ENCODE measurements around the gene RSPO4.

The RSPO4 gene

DNA sequence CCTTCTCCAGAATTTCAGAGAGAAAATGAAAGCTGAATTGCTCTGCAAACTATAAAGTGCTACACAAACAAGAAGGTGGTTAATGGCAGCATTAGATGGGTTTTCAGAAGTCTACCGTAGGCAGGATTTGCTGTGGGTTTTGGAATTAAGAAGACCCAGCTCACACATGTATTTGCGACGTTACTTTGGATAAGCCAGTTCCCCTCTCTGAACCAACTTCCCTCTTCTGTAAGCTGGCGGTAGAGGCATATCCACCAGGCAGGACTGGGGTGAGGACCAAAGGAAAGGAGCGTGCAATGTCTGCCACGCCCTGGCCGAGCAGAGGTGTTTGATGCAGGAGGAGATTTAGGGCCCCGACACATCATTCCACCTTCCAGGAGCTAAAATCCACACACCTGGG, 6.9 kb downstream of the RSPO4 start:
- no peak overlapping the region for H3K4me3 ChIP-seq
- H3K27ac ChIP-seq, result no peak overlapping the region
- TF ChIP-seq, protein P1, sequence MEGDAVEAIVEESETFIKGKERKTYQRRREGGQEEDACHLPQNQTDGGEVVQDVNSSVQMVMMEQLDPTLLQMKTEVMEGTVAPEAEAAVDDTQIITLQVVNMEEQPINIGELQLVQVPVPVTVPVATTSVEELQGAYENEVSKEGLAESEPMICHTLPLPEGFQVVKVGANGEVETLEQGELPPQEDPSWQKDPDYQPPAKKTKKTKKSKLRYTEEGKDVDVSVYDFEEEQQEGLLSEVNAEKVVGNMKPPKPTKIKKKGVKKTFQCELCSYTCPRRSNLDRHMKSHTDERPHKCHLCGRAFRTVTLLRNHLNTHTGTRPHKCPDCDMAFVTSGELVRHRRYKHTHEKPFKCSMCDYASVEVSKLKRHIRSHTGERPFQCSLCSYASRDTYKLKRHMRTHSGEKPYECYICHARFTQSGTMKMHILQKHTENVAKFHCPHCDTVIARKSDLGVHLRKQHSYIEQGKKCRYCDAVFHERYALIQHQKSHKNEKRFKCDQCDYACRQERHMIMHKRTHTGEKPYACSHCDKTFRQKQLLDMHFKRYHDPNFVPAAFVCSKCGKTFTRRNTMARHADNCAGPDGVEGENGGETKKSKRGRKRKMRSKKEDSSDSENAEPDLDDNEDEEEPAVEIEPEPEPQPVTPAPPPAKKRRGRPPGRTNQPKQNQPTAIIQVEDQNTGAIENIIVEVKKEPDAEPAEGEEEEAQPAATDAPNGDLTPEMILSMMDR (IDR thresholded peaks at IDR 0.05), result no peak
- no peak for DNase-seq (ENCODE audit: low spot score)

DNA sequence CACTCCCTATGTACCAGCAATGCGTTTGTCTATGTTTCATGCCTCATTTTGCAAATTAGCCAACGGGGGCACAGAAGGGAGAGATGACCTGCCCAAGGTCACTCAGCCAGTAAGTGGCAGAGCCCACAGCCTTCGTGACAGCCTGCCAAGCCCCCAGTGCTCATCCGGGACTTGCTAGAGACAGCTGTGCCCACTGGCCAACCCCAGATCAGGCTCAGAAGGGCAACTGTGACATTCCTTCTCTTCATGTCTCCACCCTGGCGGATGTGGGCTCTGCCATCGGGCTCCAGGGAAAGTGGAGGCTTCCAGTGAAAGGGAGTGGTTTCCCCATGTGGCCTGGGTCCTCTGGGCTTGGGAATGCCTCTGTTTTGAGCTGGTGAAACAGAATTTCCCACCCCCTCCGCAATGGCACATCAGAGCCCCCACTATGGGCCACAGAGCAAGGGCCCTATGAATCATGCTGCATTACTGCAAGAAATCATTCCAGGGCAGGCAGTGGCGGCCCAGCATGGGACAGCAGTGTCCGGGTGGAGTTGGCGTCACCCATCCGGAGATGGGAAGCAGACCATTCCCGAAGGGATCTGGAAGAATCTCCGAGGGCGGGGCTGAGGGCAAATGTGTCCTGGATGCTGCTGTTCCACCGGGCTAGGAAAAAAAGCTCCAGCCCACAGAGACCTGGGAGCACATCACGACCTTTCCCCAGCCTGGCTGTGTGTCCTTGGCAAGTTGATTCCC, 9.1 kb downstream of the RSPO4 start:
- TF ChIP-seq, protein P1 (IDR thresholded peaks at IDR 0.05), result no peak
- no peak overlapping the region for H3K27ac ChIP-seq
- no peak for DNase-seq (ENCODE audit: low spot score)

DNA sequence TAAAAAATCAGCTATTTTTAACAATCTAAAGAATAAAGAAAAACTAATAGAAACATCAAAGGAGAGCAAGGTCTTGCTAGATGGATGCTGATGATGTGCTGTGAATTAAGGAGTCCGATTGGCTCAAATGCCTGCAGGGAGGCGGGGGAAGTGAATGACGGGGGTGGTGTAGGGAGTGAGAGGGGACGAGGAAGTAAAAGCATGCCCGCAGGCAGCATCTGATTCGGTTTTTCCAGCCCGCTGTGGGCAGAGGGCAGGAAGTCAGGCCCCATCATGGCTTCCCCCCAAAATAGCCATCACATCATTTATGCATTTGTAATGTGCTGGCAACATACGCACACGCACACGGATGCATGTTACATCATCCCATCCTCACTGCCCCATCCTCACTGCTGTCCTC, 10.3 kb downstream of the RSPO4 start:
- no peak overlapping the region for H3K4me3 ChIP-seq
- DNase-seq (ENCODE audit: low spot score), result no peak
- TF ChIP-seq, protein P1 (IDR thresholded peaks at IDR 0.05), result no peak

More for the DNA sequence above, 9.1 kb downstream of the RSPO4 start:
- H3K4me3 ChIP-seq, result no peak overlapping the region

DNA sequence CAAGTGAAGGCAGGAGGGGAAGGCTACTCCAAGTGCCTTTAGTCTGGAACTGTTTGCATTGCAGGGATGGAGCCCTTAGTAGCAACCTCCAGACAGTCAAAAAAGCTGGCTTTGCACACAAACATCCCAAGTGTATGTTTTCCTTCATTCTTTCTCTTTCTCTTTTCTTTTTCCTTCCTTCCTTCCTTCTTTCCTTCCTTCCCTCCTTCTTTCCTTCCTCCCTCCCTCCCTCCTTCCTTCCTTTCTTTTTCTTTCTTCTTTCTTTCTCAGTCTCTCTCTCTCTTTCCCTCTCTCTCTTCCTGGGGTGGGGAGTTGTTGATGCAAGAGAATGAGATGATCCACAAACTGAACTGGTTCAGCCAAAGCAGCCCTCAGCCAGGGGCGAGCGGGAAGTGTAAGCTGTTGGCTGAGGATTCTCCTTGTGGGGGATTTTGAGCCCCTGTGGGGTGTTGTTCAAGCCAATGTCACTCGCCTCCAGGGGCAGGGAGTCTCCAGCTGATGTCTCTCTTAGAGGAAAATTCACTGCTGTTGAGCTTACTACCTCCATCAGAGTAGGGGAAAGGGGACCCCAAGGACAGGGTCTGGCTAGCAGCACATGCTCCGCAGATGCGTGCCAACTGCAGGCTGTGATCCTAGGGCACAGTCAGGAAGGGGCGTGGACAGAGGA, 11.7 kb downstream of the RSPO4 start:
- no peak overlapping the region for H3K4me3 ChIP-seq
- TF ChIP-seq, protein P1 (IDR thresholded peaks at IDR 0.05), result no peak
- H3K27ac ChIP-seq, result no peak overlapping the region
- DNase-seq (ENCODE audit: low spot score), result no peak

More for the DNA sequence above, 10.3 kb downstream of the RSPO4 start:
- no peak overlapping the region for H3K27ac ChIP-seq

DNA sequence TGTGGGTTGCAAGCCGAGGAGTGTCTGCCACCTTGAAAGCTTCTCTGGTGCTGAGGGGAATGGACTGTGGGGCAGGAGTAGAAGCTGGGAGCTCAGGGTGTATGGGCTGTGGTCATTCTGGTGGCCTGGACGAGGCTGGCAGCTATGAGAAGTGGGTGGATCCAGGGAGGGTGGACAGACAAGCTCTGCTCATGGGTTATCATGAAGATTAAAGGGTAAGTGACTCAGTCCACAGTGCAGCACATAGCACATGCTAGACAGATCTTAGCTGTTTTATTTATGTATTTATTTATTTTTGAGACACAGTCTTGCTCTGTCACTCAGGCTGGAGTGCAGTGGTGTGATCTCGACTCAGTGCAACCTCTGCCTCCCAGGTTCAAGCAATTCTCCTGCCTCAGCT, 13.8 kb downstream of the RSPO4 start:
- Histone ChIP-seq H3K4me3 (no peak overlapping the region), H3K27ac (no peak overlapping the region)
- TF ChIP-seq, protein P1 (IDR thresholded peaks at IDR 0.05), result no peak
- no peak for DNase-seq (ENCODE audit: low spot score)

DNA sequence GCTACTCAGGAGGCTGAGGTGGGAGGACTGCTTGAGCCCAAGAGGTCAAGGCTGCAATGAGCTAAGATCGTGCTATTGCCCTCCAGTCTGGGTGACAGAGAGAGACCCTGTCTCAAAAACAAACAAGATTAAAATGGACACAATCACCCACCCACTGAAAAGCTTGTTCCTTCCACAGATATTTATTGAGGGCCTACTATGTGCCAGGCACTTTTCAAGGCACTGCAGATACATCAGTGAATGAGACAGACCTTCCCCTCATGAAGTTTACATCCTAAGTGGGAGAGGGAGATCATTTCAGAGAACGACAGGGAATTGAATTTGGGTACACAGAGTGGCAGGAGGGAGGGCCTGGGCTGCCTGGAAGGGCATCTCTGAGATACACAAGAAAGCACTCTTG, 14.4 kb downstream of the RSPO4 start:
- DNase-seq (ENCODE audit: low spot score), result no peak
- H3K27ac ChIP-seq, result no peak overlapping the region
- no peak overlapping the region for H3K4me3 ChIP-seq
- TF ChIP-seq, protein P1 (IDR thresholded peaks at IDR 0.05), result no peak
